ENCODE measurements around the gene DLX4. TPM values are rescaled to one million over a fixed set of nuclear protein-coding genes. Genes with fewer than 3 reads are reported as not detected.
A peak's percentile ranks its signal among the peaks of the same experiment; 100 is the strongest.

DLX4 gene
- total RNA-seq, 6 experiments from 2014 or later, result not detected

GRCh38 chr17:49924589-49924988 lies 44.4 kb upstream of the DLX4 start:
- H3K9me3 ChIP-seq, result no peaks in the 10 kb centered on the region
- no peak overlapping the region for H3K4me3 ChIP-seq
- no CpG with 5 or more reads among the region's 7 CpGs for WGBS (ENCODE audit: insufficient coverage, low coverage, low lambda C conversion rate, missing lambda C conversion rate)
- ATAC-seq, result no peak
- intact Hi-C loops (cut with DNase I), result no loop called here
- H3K27me3 ChIP-seq, result no peaks in the 10 kb centered on the region
- TF ChIP-seq CTCF (IDR thresholded peaks at IDR 0.05) (no peak), POLR2A (IDR thresholded peaks at IDR 0.05) (no peak)
- no peaks in the 10 kb centered on the region for H3K4me1 ChIP-seq
- no peaks in the 10 kb centered on the region for H3K36me3 ChIP-seq
- no peak overlapping the region for H3K27ac ChIP-seq
- no peak for DNase-seq

GRCh38 chr17:49925921-49926320 lies 43.1 kb upstream of the DLX4 start:
- intact Hi-C loops (cut with DNase I), result no loop called here
- Histone ChIP-seq H3K27me3 (no peaks in the 10 kb centered on the region), H3K4me3 (no peak overlapping the region), H3K9me3 (no peaks in the 10 kb centered on the region), H3K4me1 (no peaks in the 10 kb centered on the region), H3K27ac (no peak overlapping the region), H3K36me3 (no peaks in the 10 kb centered on the region)
- ATAC-seq (no peak), DNase-seq (no peak)
- TF ChIP-seq CTCF (IDR thresholded peaks at IDR 0.05), result no peak
- no peak for TF ChIP-seq POLR2A (IDR thresholded peaks at IDR 0.05)
- WGBS (ENCODE audit: insufficient coverage, low coverage, low lambda C conversion rate, missing lambda C conversion rate), result 80% methylated on average over 1 of the region's 9 CpGs

DNA sequence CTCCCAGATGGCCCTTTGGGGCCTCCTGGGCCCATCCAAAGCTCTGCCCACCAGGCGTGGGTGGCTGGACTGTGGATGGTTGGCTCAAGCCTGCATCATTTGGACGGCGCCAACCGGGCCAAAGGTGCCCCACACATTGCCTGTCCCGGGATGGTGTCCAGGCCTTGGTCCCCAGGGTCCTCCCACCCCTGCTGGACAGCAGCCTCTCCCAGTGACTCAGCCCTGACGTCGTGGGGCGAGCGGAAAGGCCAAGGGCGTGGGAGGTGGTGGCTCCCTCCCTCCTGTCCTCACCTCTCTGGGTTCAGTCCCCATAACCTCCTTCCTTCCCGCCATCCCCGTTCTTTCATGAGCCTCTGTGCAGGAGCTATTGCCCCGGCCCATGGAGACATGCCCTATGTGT lies 42.1 kb upstream of the DLX4 start:
- TF ChIP-seq POLR2A (IDR thresholded peaks at IDR 0.05) (no peak), CTCF (IDR thresholded peaks at IDR 0.05) (no peak)
- Histone ChIP-seq H3K27ac (no peak overlapping the region), H3K4me3 (no peak overlapping the region), H3K36me3 (no peaks in the 10 kb centered on the region), H3K9me3 (no peaks in the 10 kb centered on the region), H3K27me3 (no peaks in the 10 kb centered on the region), H3K4me1 (no peaks in the 10 kb centered on the region)
- intact Hi-C loops (cut with DNase I), result no loop called here
- no peak for DNase-seq
- WGBS (ENCODE audit: insufficient coverage, low coverage, low lambda C conversion rate, missing lambda C conversion rate), result 53% methylated on average over 3 of the region's 13 CpGs
- peak in 1 of 4 donors; percentile 38 for ATAC-seq

GRCh38 chr17:49928126-49928800 lies 40.7 kb upstream of the DLX4 start:
- no peak for TF ChIP-seq CTCF (IDR thresholded peaks at IDR 0.05)
- TF ChIP-seq POLR2A (IDR thresholded peaks at IDR 0.05), result no peak
- no peak for ATAC-seq
- 25% methylated on average over 4 of the region's 10 CpGs for WGBS (ENCODE audit: insufficient coverage, low coverage, low lambda C conversion rate, missing lambda C conversion rate)
- Histone ChIP-seq H3K27me3 (no peaks in the 10 kb centered on the region), H3K4me1 (no peaks in the 10 kb centered on the region), H3K4me3 (no peak overlapping the region), H3K27ac (no peak overlapping the region), H3K36me3 (no peaks in the 10 kb centered on the region), H3K9me3 (no peaks in the 10 kb centered on the region)
- no peak for DNase-seq
- intact Hi-C loops (cut with DNase I), result no loop called here
